HG02623 (cell line): Measurements from ENCODE around the gene CLEC4G.
A peak's percentile ranks its signal among the peaks of the same experiment; 100 is the strongest.

Experiments
- ATAC-seq: cut with Tn5 transposase; IDR thresholded peaks from one replicate; pipeline ENCODE4 v1.9.1; 2021; ENCODE audit warnings: moderate library complexity; ENCODE audit not compliant: unreplicated experiment

CLEC4G gene

DNA sequence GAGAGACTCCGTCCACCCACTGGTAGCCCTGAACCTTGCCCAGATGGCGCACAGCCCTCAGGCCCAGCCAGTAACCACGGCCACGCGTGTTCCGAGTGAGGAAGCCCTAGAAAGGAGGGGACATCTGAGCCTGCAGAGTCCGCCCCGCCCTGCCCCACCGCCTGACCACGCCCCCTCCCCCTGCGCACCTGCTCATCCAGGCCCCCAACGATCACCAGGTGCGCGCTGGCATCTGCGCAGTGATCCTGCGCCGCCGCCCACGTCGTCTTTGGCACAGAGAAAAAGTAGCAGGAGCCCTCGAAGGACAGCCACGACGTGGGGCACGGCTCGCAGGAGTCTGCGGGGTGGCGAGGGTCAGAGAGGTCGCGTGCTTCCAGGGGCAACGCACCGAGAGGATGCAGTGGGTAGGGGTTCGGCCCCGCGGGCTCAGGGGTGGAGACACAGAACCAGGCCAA is 2.1 kb downstream of the CLEC4G start:
- no peak for ATAC-seq

GRCh38 chr19:7729211-7729610 is 2.7 kb downstream of the CLEC4G start:
- no peak for ATAC-seq

DNA sequence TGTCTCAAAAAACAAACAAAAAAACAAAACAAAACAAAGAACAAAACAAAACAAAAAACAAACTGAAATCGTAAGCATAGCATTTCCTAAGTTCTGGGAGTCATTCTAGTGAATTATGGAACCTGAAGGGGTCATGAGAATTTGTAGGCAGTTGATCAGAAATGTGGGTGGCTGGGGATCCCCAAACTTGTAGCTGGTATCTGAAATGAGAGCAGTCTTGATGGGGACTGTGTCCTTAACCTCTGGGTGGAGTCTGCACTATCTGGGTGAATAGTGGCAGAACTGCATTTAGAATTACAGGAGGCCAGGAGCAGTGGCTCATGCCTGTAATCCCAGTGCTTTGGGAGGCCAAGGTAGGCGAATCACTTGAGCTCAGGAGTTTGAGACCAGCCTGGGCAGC is 6.1 kb downstream of the CLEC4G start:
- no peak for ATAC-seq

DNA sequence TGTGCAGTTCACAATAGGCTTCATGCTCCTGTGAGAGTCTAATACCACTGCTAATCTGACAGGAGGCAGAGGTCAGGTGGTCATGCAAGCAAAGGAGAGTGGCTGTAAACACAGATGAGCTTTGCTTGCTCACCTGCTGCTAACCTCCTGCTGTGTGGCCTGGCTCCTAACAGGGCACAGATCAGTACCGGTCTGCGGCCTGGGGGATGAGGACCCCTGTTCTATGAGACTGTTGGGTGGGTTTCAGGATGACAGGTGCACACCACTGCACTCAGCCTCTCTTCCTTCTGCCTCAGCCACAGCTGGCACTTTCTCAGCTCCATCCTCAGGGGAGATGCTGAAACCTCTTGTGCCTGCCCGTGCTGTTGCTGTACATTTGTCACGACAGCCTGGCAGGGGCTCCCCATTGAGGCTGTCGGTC is 9.7 kb downstream of the CLEC4G start:
- ATAC-seq = no peak

- ATAC-seq = no peak
These were observed 11.6 kb downstream of the CLEC4G start for GRCh38 chr19:7720351-7720750.

DNA sequence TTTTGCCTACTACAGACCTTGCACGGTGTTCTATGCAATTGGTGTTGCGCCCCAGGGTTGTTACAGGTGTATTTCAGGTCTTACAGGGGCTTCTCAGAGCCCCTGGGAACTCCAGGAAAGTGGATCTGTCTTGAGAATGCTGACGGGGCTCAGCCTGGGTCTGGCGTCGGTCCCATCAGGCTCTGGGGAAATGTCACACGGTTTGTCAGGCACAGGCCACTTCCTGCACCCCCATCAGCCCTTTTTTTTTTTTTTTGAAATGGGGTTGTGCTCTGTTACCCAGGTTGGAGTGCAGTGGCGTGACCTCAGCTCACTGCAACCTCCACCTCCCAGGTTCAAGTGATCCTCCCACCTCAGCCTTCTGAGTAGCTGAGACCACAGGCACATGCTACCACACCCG is 13.2 kb downstream of the CLEC4G start:
- ATAC-seq = no peak

DNA sequence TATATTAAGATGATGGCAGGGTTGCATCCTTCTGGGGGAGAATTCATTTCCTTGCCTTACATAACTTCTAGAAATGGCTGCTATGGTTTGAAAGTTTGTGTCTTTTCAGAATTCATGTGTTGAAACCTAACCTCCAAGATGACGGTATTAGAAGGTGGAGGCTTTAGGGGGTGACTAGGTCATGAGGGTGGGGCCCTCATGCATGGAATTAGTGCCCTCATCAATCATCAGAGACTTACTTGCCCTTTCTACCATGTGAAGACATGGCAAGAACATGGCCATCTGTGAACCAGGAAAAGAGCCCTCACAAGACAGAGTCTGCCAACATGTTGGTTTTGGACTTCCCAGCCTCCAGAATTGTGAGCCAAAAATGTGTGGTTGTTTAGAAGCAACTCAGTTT is 15.1 kb downstream of the CLEC4G start:
- no peak for ATAC-seq

DNA sequence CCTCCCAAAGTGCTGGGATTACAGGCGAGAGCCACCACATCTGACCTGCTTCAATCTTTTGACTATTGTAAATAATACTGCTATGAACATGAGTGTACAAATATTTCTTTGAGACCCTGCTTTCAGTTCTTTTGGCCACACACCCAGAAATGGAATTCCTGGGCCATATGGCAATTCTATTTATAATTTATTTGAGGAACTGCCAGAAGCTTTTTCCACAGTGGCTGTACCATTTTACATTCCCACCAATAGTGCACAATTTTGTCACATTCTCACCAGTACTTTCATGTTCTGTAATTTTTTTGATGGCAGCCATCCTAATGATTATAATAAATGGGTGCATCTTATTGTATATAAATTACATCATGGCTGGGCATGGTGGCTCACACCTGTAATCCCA is 16.2 kb downstream of the CLEC4G start:
- ATAC-seq = no peak

- no peak for ATAC-seq
These were observed 21.3 kb downstream of the CLEC4G start for GRCh38 chr19:7710616-7711015.

- no peak for ATAC-seq
These were observed 21.9 kb downstream of the CLEC4G start for GRCh38 chr19:7709932-7710460.

DNA sequence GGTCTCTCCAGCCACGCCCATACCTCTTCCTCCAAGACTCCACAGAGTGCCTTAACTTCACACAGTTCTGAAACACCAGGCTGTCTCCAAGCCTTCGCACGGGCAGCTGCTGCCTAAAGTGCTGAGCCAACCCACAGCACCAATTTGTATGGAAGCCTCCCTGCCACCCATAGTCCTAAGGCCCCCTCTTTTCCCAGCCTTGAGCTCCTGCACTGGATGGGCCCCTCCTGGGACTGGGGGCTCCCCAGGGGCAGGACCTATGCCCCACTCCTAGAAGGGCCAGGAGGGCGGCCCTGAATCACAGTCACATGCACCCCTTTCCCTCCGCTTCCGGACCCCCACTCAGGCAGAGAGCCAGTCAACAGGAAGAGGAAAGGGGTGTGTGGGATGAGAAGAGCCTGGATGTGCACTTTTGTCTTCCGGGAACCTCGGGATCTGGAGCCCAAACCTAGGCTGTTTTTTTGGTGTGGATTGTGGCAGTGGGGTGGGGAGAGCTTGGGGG is 24.9 kb downstream of the CLEC4G start:
- no peak for ATAC-seq

DNA sequence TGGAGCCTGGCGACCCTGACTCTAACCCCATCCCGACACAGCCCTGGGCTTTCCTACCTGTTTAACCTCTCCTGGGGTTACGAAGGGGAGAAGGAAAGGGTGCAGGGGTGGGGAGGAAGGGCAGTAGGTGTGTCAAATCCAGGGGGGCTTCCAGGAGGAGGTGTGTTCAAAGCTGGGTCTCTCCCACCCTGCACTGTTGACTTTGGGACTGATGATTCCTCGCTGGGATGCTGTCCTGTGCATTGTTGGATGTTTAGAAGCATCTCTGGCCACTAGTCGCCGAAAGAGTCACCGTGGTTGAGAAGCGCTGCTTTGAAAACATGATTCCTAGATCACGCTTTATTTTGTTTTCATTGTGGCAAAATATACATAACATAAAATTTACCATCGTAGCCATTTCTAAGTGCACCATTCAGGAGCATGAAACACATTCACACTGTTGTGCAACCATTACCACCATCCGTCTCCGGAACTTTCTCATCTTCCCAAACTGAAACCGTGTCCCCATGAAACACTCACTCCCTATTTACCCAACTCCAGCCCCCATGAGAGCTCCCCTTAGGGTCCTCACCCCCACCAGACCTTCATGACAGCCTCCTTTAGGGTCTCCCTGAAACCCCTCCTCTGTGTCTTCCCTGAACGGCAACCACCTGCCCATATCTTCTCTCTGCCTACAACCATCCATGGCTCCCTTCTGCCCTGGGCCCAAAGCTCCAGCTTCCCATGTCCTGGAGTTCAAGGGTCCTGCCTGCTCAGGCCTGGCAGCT is 25.5 kb downstream of the CLEC4G start:
- no peak for ATAC-seq

- no peak for ATAC-seq
These were observed 26.3 kb downstream of the CLEC4G start for GRCh38 chr19:7705387-7706187.

GRCh38 chr19:7704280-7705060 is 27.4 kb downstream of the CLEC4G start:
- no peak for ATAC-seq

GRCh38 chr19:7703332-7703731 is 28.6 kb downstream of the CLEC4G start:
- no peak for ATAC-seq

DNA sequence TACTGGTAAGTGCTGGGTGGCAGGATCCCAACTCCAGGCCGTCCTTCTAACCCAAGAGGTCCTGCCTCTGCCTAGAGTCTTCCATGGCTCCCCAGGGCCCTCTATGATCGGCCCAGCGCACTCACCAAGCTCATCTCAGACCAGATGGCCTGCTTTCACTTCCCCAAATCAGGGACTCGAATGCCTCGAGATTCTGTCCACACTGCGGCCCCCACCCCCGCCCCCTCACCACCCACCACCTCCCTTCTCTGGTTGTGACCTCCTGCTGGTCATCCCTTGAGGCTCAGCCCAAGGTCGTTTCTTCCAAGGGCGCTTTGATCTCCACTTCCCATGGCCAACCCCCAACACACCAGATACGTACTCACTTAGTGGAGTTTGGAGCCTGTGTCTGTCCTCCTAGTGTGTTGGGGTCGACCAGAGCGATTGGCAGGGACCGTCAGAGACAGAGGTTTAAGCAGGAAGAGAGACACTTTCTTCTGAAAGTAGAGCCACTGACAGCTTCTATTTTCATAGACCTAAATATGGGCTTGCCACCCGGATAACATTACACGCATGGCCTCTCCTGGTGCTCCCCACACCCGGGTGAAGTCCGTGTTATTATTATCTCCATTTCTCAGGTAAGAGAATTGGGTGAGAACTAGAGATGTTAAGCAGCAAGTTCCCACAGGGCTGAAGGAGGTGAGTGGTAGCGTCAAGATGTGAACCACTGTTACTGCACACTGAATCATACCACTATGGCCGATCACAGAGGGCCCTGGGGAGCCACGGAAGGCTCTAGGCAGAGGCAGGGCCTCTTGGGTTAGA is 30.1 kb downstream of the CLEC4G start, which contains the start of gene FCER2:
TSS of gene FCER2 (minus strand) at position 478 of the 804 bp plus-strand sequence. CDS start 2,371 bp downstream, outside the sequence.
- ATAC-seq = peak; percentile 50

DNA sequence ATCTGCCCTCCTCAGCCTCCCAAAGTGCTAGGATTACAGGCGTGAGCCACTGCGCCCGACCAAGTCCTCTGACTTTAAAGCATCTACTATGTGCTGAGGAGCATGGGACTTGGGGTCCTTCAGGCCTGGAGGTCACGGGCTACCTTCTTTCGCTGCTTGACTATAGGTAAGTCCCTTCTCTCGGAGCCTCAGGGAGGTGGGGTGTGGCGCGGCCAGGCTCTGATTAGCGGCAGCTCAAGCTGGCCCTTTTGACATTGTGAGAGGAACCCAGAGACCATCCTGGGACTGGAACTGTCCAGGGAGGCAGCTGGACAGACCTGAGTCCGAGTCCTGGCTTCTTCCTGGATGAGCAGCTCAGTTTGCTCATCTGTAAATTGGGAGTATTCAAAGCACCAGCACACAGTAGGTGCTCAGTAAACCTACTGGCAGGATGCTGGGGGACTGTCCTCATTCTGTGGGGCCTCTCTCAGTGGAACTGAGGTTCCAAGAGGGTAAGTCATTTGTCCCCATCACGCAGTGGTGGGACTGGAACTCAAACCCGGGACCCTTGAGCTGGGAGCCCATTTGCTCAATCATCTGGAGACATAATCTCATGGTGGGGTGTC is 30.8 kb downstream of the CLEC4G start:
- no peak for ATAC-seq

DNA sequence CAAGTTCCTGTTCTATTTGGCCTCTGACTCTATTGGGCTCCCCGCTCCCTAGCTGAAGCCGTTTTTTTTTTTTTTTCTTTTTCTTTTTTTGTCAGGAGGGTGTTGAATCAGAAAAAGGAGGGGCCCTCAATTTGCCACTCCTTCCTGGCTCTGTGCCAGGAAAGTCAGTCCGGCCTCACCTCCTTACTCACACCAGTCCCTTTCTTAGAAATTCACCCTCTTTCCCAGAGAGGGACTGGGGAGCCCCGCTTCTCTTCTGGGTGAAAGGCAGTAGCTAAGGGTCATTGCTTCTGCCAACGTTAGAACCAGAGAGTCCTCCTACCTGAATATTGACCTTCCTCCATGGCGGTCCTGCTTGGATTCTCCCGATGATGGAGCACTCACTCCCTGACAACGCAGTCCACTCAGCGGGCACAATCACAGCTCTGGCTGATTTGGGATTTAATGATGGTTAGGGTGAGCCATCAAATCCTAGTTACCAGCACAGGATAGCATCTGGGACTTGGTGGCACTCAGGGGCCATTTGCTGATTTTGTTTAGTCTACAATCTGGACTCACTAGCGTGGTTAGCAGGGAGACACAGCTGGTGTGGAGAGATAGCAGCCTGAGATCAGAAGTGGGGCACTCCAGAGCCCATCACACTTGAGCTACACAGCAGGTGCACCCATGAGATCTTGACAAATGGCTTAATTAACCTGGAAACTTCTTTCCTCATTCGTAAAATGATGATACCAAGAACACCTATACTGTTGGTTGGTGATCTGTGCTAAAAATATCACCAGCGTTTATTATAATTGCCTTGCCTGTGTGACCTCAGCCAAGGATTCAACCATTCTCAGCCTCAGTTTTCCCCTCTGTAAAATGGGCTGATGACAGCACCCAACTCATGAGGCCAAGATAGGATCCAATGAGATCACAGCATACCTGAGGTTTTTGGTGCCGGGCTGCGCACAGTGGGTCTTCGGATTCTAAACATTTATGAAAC is 32.2 kb downstream of the CLEC4G start:
- no peak for ATAC-seq
